Erythroblast (primary cell): ENCODE data around the gene AOPEP.

Source experiments
- DNase-seq, 2 experiments: peaks; one replicate each; lab custom pipeline; 2025; lab: John Stamatoyannopoulos, UW
- GATA1 ChIP-seq: IDR thresholded peaks from 2 replicates; pipeline ENCODE4 v1.6.1; 2011; ENCODE audit warnings: low read depth, mild to moderate bottlenecking, control low read depth, low read length, moderate library complexity
- POLR2A ChIP-seq: IDR thresholded peaks from 2 replicates; pipeline ENCODE4 v1.6.1; 2011; ENCODE audit warnings: mild to moderate bottlenecking, low read length

Gene AOPEP

GRCh38 chr9:95094002-95094401 is 367.5 kb downstream of the AOPEP start:
- DNase-seq: no peak
- no peak for TF ChIP-seq GATA1
- no peak for TF ChIP-seq POLR2A

- DNase-seq: no peak
- TF ChIP-seq POLR2A: no peak
- TF ChIP-seq GATA1: no peak
Measured at GRCh38 chr9:95095641-95096355, 369.3 kb downstream of the AOPEP start.

GRCh38 chr9:95096381-95096780 is 369.9 kb downstream of the AOPEP start:
- no peak for DNase-seq
- TF ChIP-seq GATA1 (no peak), POLR2A (no peak)

GRCh38 chr9:95096807-95097206 is 370.3 kb downstream of the AOPEP start:
- no peak for TF ChIP-seq POLR2A
- no peak for TF ChIP-seq GATA1
- DNase-seq: no peak

GRCh38 chr9:95097279-95097678 is 370.8 kb downstream of the AOPEP start:
- no peak for DNase-seq
- TF ChIP-seq POLR2A (no peak), GATA1 (no peak)

- DNase-seq: no peak
- TF ChIP-seq POLR2A (no peak), GATA1 (no peak)
Measured at GRCh38 chr9:95098391-95098921, 372.0 kb downstream of the AOPEP start.

GRCh38 chr9:95099321-95100070 is 373.0 kb downstream of the AOPEP start:
- no peak for TF ChIP-seq GATA1
- no peak for TF ChIP-seq POLR2A
- DNase-seq: no peak

- no peak for DNase-seq
- TF ChIP-seq POLR2A (no peak), GATA1 (no peak)
Measured at GRCh38 chr9:95100071-95100627, 373.6 kb downstream of the AOPEP start.

- DNase-seq: no peak
- TF ChIP-seq GATA1: no peak
Measured at GRCh38 chr9:95101326-95101725, 374.8 kb downstream of the AOPEP start.

- TF ChIP-seq GATA1 (no peak), POLR2A (no peak)
- no peak for DNase-seq
Measured at GRCh38 chr9:95102001-95102433, 375.5 kb downstream of the AOPEP start.

GRCh38 chr9:95102572-95102971 is 376.1 kb downstream of the AOPEP start:
- DNase-seq: no peak
- TF ChIP-seq GATA1 (no peak), POLR2A (no peak)

GRCh38 chr9:95103281-95103771 is 376.8 kb downstream of the AOPEP start:
- DNase-seq: no peak
- TF ChIP-seq GATA1: no peak
- no peak for TF ChIP-seq POLR2A

GRCh38 chr9:95103871-95104580 is 377.5 kb downstream of the AOPEP start:
- DNase-seq: no peak
- TF ChIP-seq GATA1 (no peak), POLR2A (no peak)

- no peak for DNase-seq
- TF ChIP-seq POLR2A (no peak), GATA1 (no peak)
Measured at GRCh38 chr9:95104581-95104960, 378.1 kb downstream of the AOPEP start.
